Keratinocyte (primary cell): ENCODE measurements around the gene C6orf132.

Experiments used
- CTCF ChIP-seq, 3 experiments: IDR thresholded peaks in 1 of 3; conservative IDR thresholded peaks in 1 of 3; optimal IDR thresholded peaks in 1 of 3; 2 replicates in 2 of 3; 3 replicates in 1 of 3; pipeline versions ENCODE3 to v1.5.1; 2011; ENCODE audit warnings: low read length in 3 of 3, mild to moderate bottlenecking in 3 of 3, moderate library complexity in 2 of 3, control low read depth in 1 of 3, inconsistent platforms in 1 of 3; ENCODE audit not compliant: insufficient read depth in 2 of 3; ENCODE audit errors: extremely low read depth in 1 of 3
- EZH2 ChIP-seq: IDR thresholded peaks from one replicate; pipeline ENCODE4 v1.6.1; 2012; ENCODE audit warnings: inconsistent platforms, mild to moderate bottlenecking, low read length, moderate library complexity

- TF ChIP-seq CTCF (optimal IDR thresholded peaks at IDR 0.05 in 1 of 3, IDR thresholded peaks at IDR 0.05 in 1 of 3, conservative IDR thresholded peaks at IDR 0.05 in 1 of 3; ENCODE audit: extremely low read depth in 1 of 3, insufficient read depth in 2 of 3, low read length in 3 of 3) (no peak), EZH2 (no peak)
These were observed 24.6 kb downstream of the C6orf132 start for GRCh38 chr6:42117843-42118161.
